GM19035 (cell line): Measurements from ENCODE around the gene CBS.
"Not testable (repeated sequence)": the region's sequence is repeated elsewhere in the genome, so short reads cannot be mapped to it uniquely, and the experiment has no call there.

Source experiments
- ATAC-seq: cut with Tn5 transposase; IDR thresholded peaks from one replicate; pipeline ENCODE4 v1.9.1; 2021; ENCODE audit not compliant: unreplicated experiment

Gene CBS

DNA sequence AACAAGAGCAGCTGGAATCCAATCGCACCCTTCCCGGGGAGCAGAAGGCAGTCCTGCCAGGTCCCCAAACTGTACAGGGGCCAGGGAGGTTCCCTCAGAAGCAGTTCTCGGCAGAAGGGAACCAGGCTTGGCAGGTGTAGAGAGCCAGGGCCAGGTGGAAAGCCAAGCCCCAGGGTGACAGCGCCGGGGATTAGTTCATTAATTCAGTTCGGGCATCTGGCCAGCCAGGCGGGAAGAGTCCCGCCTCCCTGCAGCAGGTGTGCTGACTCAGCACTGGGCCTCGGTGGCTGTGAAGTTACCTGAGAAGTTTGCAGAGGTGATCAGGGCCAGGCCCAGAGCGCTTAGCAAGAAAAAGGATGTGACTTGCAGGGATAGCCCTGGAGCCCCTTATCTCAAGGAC is 6.0 kb downstream of the CBS start:
- not testable (repeated sequence) for ATAC-seq

DNA sequence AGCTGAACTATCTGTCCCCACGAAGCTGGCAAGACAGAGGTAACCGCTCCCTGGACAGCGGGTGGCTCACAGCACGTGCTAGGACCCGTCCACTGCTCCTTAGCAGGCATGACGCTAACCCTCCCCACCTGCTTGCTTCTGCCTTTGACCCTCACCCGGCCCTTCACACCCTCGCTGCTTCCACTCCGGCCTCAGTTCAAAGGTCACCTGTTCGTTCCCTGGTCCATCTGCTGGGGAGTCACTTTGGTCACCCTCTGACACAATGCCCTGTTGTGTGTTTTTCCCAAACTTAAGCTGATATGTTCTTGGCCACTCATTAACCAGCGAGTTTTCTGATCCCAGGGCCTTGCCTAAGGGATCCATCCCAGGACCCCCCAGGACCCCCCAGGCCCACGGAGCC is 7.6 kb downstream of the CBS start:
- not testable (repeated sequence) for ATAC-seq

DNA sequence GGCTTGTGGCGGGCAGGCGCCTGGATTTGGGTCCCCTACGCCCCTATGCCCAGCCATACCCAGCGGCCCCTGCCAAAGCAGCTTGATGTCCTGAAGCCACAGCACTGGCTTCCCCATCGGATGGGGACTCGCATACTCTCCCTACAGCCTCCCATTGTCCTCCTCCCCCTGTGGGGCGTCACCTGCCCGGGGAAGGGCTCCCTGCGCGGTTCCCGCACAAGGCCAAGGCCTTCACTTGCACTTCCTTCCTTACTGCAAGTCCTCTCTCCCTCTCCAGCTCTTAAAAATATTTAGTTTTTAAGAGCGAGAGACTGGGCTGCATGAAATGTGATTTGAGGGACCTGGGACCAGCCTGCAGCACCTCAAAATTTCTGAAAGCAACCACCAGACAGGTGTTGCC is 8.9 kb downstream of the CBS start:
- ATAC-seq: not testable (repeated sequence)

DNA sequence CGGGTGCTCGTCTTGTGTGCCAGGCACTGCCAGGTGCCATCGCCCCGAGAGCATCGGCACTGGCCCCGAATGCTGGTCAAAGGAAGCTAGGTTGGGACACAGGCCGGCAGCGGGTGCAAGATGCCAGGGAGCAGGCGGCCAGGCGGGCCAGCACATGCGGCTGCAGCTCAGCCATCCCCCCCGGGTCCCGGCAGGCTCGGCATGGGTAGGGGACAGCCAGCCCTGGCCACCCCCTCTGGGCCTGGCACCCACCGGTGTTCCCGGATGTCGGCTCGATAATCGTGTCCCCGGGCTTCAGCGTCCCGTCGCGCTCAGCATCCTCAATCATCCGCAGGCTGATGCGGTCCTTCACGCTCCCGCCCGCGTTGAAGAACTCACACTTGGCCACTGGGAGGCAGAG is 9.6 kb downstream of the CBS start:
- ATAC-seq: not testable (repeated sequence)

DNA sequence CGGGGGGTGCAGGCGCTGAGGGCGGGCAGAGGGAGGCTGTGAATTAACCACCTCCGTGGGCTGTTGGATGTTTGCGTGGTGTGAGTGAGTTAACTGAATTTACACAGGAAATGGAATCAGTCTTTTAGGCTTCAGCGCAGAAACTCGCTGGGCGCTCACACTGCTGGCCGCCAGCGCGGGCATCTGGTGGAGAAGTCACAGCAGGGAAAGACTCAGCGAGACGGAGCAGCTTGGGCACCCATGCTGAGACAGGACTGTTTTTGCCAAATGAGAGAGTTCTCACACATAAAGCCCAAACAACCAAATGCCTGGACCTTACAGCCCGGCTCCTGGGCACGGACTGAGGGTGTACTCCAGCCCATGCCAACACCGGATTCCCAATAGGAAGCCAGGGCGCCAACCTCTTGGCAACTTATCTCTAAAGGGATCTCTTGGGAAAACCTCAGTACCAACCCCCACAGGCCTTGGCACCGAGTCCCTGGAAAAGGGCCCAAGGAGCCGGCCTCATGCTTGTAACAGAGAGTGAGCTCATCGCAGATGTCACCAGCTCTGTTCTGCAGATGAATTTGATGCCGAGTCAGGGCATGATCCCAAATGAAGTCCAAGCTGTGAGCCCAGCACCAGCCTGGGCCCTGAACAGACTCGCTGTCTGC is 11.2 kb downstream of the CBS start:
- ATAC-seq: not testable (repeated sequence)

- ATAC-seq: not testable (repeated sequence)
These were observed 12.5 kb downstream of the CBS start for GRCh38 chr21:43062955-43063664.

- not testable (repeated sequence) for ATAC-seq
These were observed 22.5 kb downstream of the CBS start for GRCh38 chr21:43053112-43053511.

- not testable (repeated sequence) for ATAC-seq
These were observed 29.5 kb downstream of the CBS start for GRCh38 chr21:43045876-43046821.

DNA sequence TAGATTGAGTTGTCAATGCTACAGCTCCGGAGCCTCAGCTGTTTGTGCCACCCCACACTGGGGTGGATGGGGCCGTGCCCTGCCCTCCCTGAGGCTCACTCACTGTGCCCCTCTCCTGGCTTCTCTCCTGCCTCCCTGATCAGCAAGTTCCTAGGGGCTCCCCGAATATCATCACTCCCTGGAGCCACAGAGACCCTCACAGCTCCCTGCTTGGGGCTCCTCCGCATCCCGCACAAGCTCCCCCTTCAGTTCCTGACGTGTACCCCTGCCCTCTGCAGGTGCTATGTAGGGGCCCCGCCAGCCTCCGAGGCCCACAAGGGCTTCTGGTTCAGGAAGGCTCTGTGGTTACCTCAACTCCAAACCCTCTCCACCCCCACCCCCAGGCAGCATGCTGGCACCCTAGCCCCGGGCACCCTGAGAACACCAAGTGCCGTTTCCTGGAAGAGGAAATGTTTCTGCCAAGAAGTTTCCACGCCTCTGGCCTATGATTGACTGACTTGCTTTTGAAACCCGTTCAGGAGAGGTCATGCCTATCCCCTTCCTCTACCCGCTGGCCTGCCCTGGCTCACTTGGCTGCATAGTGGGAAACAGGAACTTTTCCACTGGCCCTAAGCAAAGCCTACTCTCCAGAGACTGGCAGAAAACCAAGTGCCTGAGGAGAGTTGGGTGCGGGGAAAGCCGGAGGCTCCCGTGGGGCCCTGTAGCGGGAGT is 30.3 kb downstream of the CBS start:
- not testable (repeated sequence) for ATAC-seq

- not testable (repeated sequence) for ATAC-seq
These were observed 31.1 kb downstream of the CBS start for GRCh38 chr21:43044547-43044946.

GRCh38 chr21:43043291-43043690 is 32.3 kb downstream of the CBS start:
- not testable (repeated sequence) for ATAC-seq

- ATAC-seq: not testable (repeated sequence)
These were observed 33.5 kb downstream of the CBS start for GRCh38 chr21:43042169-43042568.

GRCh38 chr21:43038659-43039044 is 37.0 kb downstream of the CBS start:
- ATAC-seq: not testable (repeated sequence)

GRCh38 chr21:43037918-43038658 is 37.5 kb downstream of the CBS start:
- ATAC-seq: not testable (repeated sequence)

DNA sequence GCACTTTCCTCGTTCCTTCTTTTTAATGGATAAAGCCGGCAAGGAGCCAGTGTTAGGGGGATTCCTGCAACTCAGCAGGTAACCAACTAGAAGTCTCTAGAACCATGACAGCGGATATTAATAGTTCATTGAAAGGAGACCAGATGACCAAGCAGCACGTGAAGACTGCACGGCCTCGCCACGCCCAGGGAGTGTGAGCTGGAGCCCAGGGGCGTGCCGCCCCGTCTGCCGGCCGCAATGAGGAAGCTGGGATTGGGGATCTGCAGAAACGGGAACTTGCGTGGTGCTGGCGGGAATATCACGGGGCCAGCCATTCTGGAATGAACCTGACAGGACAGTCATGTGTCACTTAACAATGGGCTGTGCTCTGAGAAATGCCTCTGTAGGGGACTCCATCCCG is 38.7 kb downstream of the CBS start:
- not testable (repeated sequence) for ATAC-seq

- no peak for ATAC-seq
These were observed 40.8 kb downstream of the CBS start for GRCh38 chr21:43034826-43035225.

- ATAC-seq: no peak
These were observed 41.5 kb downstream of the CBS start for GRCh38 chr21:43034101-43034500.

DNA sequence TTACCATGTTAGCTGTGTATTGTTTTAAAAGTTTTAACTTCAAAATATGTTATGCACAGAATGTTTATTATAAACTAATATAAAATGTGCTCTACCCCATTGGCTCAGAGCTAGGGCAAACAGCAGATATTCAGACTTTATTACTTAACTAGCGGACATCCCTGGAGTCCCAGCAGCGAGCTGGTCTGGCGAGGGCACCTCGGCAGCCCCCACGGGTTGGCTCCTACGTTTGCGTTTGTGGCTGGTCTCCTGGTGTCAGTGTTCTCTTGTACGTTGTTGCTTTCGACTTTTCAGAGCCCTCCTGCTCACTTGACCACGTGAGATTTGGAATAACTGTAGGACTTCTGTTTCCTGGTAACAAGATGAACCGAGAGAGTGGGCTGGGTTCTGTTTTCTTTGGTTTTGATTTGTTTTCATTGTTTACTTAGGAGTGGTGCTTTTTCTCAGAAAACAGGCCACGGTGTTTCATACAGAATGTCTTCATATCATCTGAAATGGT is 44.5 kb downstream of the CBS start:
- ATAC-seq: no peak

DNA sequence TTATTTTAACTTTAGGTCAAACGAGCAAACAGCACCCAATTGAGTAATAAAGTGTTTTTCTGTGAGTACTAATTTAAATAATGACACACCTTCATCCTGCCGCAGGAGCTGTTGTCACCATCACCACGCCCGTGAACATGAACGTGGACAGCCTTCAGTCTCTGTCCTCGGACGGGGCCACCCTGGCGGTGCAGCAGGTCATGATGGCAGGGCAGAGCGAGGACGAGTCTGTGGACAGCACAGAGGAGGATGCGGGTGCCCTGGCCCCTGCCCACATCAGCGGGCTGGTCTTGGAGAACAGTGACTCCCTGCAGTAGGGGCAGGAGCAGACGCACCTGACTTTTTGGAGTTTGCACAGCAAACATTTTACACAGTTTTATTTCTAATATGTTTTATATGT is 45.9 kb downstream of the CBS start:
- ATAC-seq: no peak
